SU-DHL-6 (cell line): ENCODE data around the gene C14orf132.

ENCODE experiments used
- H2AFZ ChIP-seq: fragments of 200-600 bp; sonication (generic); 2 replicates; pipeline ENCODE4 v1.6.1; 2014; ENCODE audit warnings: low read depth, mild to moderate bottlenecking, moderate library complexity, mixed read lengths, antibody characterized with exemption, low read length; ENCODE audit not compliant: severe bottlenecking
- H3F3A ChIP-seq: fragments of 200-600 bp; shearing (Covaris generic); 2 replicates; pipeline ENCODE4 v1.6.0; 2016; ENCODE audit warnings: antibody characterized with exemption, mild to moderate bottlenecking; ENCODE audit not compliant: insufficient read depth
- H3K27ac ChIP-seq: fragments of 200-600 bp; sonication (generic); 2 replicates; pipeline ENCODE4 v1.5.1; 2016; ENCODE audit warnings: low read depth, mild to moderate bottlenecking, low read length, moderate library complexity, mixed read lengths
- H3K27me3 ChIP-seq: fragments of 200-600 bp; sonication (generic), shearing (Covaris generic); 2 replicates; pipeline ENCODE4 v1.6.0; 2014; ENCODE audit warnings: mild to moderate bottlenecking, low read length
- H3K36me3 ChIP-seq: fragments of 200-600 bp; sonication (generic); 2 replicates; pipeline ENCODE4 v1.6.1; 2014; ENCODE audit warnings: mild to moderate bottlenecking, low read length, mixed read lengths
- H3K4me2 ChIP-seq: fragments of 300-600, 200-600 bp; shearing (Covaris generic), sonication (generic); 2 replicates; pipeline ENCODE4 v1.6.0; 2014; ENCODE audit warnings: low read length, low read depth, mild to moderate bottlenecking; ENCODE audit not compliant: poor library complexity, severe bottlenecking
- H3K4me3 ChIP-seq: fragments of 200-600 bp; sonication (generic); 2 replicates; pipeline ENCODE4 v1.5.1; 2014; ENCODE audit warnings: antibody characterized with exemption, low read length, mild to moderate bottlenecking, mixed read lengths; ENCODE audit not compliant: insufficient read depth, poor library complexity, severe bottlenecking
- H3K79me2 ChIP-seq: fragments of 200-600 bp; sonication (generic); 2 replicates; pipeline ENCODE4 v1.6.1; 2014; ENCODE audit warnings: mild to moderate bottlenecking, low read length, moderate library complexity; ENCODE audit not compliant: insufficient read depth
- H3K9ac ChIP-seq: fragments of 200-600 bp; sonication (generic); 2 replicates; pipeline ENCODE4 v1.7.0; 2014; ENCODE audit warnings: mild to moderate bottlenecking, low read length
- H3K9me2 ChIP-seq: fragments of 200-600 bp; sonication (generic); replicated peaks from 2 replicates; pipeline ENCODE4 v1.6.1; 2014; ENCODE audit warnings: low read length; ENCODE audit not compliant: insufficient read depth
- H3K9me3 ChIP-seq: fragments of 200-600 bp; sonication (generic); 2 replicates; pipeline ENCODE4 v1.6.1; 2014; ENCODE audit warnings: low read length, mixed read lengths; ENCODE audit not compliant: insufficient read depth
- H4K20me1 ChIP-seq: fragments of 200-600 bp; sonication (generic); 2 replicates; pipeline ENCODE4 v1.6.1; 2014; ENCODE audit warnings: low read depth, mild to moderate bottlenecking, antibody characterized with exemption, low read length, moderate library complexity, mixed read lengths
- CTCF ChIP-seq: fragments of 200-600 bp; sonication (generic); IDR thresholded peaks from one replicate; pipeline ENCODE4 v1.5.1; 2017; ENCODE audit warnings: antibody characterized with exemption, mild to moderate bottlenecking, low read length, moderate library complexity; ENCODE audit not compliant: insufficient read depth, poor library complexity, severe bottlenecking
- EZH2phosphoT487 ChIP-seq: fragments of 200-600 bp; sonication (generic), shearing (Covaris generic); conservative IDR thresholded peaks from 2 replicates; pipeline ENCODE4 v1.6.1; 2018; ENCODE audit warnings: mild to moderate bottlenecking, antibody characterized with exemption, low read length, moderate library complexity, mixed read lengths

Gene C14orf132

GRCh38 chr14:96092936-96093335 is 53.8 kb downstream of the C14orf132 start:
- Histone ChIP-seq H3K27me3 (no peaks in the 10 kb centered on the region), H3K79me2 (no peaks in the 10 kb centered on the region), H3K9me2 (no peaks in the 10 kb centered on the region), H2AFZ (no peak overlapping the region), H3K4me3 (no peak overlapping the region), H3K36me3 (no peaks in the 10 kb centered on the region), H3F3A (no peaks in the 10 kb centered on the region), H3K9ac (no peak overlapping the region), H3K9me3 (no peaks in the 10 kb centered on the region), H3K4me2 (no peak overlapping the region), H4K20me1 (no peaks in the 10 kb centered on the region), H3K27ac (no peak overlapping the region)
- no peak for TF ChIP-seq EZH2phosphoT487
- no peak for TF ChIP-seq CTCF

GRCh38 chr14:96094211-96094610 is 55.0 kb downstream of the C14orf132 start:
- no peaks in the 10 kb centered on the region for H3K9me3 ChIP-seq

GRCh38 chr14:96094656-96095055 is 55.5 kb downstream of the C14orf132 start:
- Histone ChIP-seq H2AFZ (no peak overlapping the region), H3K9ac (no peak overlapping the region), H4K20me1 (no peaks in the 10 kb centered on the region), H3K4me2 (no peak overlapping the region), H3K9me3 (no peaks in the 10 kb centered on the region), H3K79me2 (no peaks in the 10 kb centered on the region), H3K27ac (no peak overlapping the region), H3K36me3 (no peaks in the 10 kb centered on the region), H3K4me3 (no peak overlapping the region), H3K27me3 (no peaks in the 10 kb centered on the region), H3F3A (no peaks in the 10 kb centered on the region), H3K9me2 (no peaks in the 10 kb centered on the region)
- TF ChIP-seq EZH2phosphoT487, result no peak
- no peak for TF ChIP-seq CTCF

More at GRCh38 chr14:96094211-96094610, 55.0 kb downstream of the C14orf132 start:
- H2AFZ ChIP-seq, result no peak overlapping the region
- no peak overlapping the region for H3K4me2 ChIP-seq
- no peaks in the 10 kb centered on the region for H3F3A ChIP-seq
- no peaks in the 10 kb centered on the region for H3K27me3 ChIP-seq
- H3K9me2 ChIP-seq, result no peaks in the 10 kb centered on the region
- H3K4me3 ChIP-seq, result no peak overlapping the region
- H3K27ac ChIP-seq, result no peak overlapping the region
- H3K79me2 ChIP-seq, result no peaks in the 10 kb centered on the region
- H3K9ac ChIP-seq, result no peak overlapping the region
- no peaks in the 10 kb centered on the region for H3K36me3 ChIP-seq
- TF ChIP-seq EZH2phosphoT487 (no peak), CTCF (no peak)
- no peaks in the 10 kb centered on the region for H4K20me1 ChIP-seq
